ENCODE results near the gene CIDEA. TPM values are rescaled to one million over a fixed set of nuclear protein-coding genes. Genes with fewer than 3 reads are reported as not detected.
"Not testable (repeated sequence)": the region's sequence is repeated elsewhere in the genome, so short reads cannot be mapped to it uniquely, and the experiment has no call there.

The CIDEA gene
- total RNA-seq, 1 experiment from 2014 or later, result not detected

- Histone ChIP-seq H4K5ac (ENCODE audit: insufficient read length, low read depth, low read length) (no peak overlapping the region), H3K4me1 (ENCODE audit: insufficient read depth, low read length) (no peaks in the 10 kb centered on the region), H3K9me3 (ENCODE audit: control insufficient read depth, low read depth, low read length) (no peaks in the 10 kb centered on the region), H2BK20ac (ENCODE audit: low read depth, low read length, poor library complexity, severe bottlenecking) (no peak overlapping the region), H4K20me1 (ENCODE audit: control insufficient read depth, insufficient read depth, insufficient read length) (no peaks in the 10 kb centered on the region), H2AFZ (ENCODE audit: low read length) (no peak overlapping the region), H2AK5ac (ENCODE audit: insufficient read length, low read length) (no peak overlapping the region), H2BK12ac (ENCODE audit: insufficient read length, low read depth, low read length) (no peak overlapping the region), H3K9ac (ENCODE audit: extremely low read depth, insufficient read length, low read length) (no peak overlapping the region), H4K91ac (ENCODE audit: insufficient read length, low read depth, low read length) (no peak overlapping the region), H3T11ph (ENCODE audit: low read length) (no peak overlapping the region), H3K4me2 (ENCODE audit: insufficient read depth, insufficient read length, low read length) (no peak overlapping the region), H3K56ac (ENCODE audit: insufficient read length, low read depth, low read length) (no peak overlapping the region), H3K79me1 (ENCODE audit: insufficient read depth, low read depth, low read length, poor library complexity, severe bottlenecking) (no peaks in the 10 kb centered on the region), H3K18ac (ENCODE audit: insufficient read length, low read depth, low read length) (no peak overlapping the region), H3K23me2 (ENCODE audit: insufficient read length, low read depth, low read length, poor library complexity, severe bottlenecking) (no peaks in the 10 kb centered on the region), H4K8ac (replicated peaks; ENCODE audit: insufficient read length, low read depth, low read length) (no peak overlapping the region), H3K79me2 (ENCODE audit: insufficient read depth, low read length) (no peaks in the 10 kb centered on the region), H2BK5ac (ENCODE audit: insufficient read length, low read length) (no peak overlapping the region), H3K27ac (ENCODE audit: insufficient read length, low read depth, low read length) (no peak overlapping the region), H3K4ac (ENCODE audit: low read depth, low read length) (no peak overlapping the region), H2BK15ac (ENCODE audit: low read depth, low read length) (no peak overlapping the region), H3K27me3 (ENCODE audit: insufficient read depth, low read length) (no peaks in the 10 kb centered on the region), H3K23ac (ENCODE audit: insufficient read length, low read depth, low read length) (no peak overlapping the region), H3K14ac (ENCODE audit: insufficient read depth, low read length) (no peak overlapping the region), H2BK120ac (ENCODE audit: low read depth, low read length, poor library complexity, severe bottlenecking) (no peak overlapping the region)
- Mint-ChIP-seq H3K36me3 (ENCODE audit: insufficient read depth in 1 of 3, low read depth in 3 of 3) (peaks cover 0 to 4% (median 0%) of the 10 kb centered on the region in 3 experiments; a peak in 1 of 7 replicates), H3K27me3 (ENCODE audit: low read depth) (peaks cover 57% of the 10 kb centered on the region), H3K27ac (no peak overlapping the region), H3K9me3 (peaks cover 0 to 4% of the 10 kb centered on the region in 2 experiments; a peak in 2 of 5 replicates), H3K4me1 (peaks cover 0 to 5% of the 10 kb centered on the region in 2 experiments; a peak in 2 of 4 replicates), H3K4me3 (no peak overlapping the region)
- TF ChIP-seq, protein P1, sequence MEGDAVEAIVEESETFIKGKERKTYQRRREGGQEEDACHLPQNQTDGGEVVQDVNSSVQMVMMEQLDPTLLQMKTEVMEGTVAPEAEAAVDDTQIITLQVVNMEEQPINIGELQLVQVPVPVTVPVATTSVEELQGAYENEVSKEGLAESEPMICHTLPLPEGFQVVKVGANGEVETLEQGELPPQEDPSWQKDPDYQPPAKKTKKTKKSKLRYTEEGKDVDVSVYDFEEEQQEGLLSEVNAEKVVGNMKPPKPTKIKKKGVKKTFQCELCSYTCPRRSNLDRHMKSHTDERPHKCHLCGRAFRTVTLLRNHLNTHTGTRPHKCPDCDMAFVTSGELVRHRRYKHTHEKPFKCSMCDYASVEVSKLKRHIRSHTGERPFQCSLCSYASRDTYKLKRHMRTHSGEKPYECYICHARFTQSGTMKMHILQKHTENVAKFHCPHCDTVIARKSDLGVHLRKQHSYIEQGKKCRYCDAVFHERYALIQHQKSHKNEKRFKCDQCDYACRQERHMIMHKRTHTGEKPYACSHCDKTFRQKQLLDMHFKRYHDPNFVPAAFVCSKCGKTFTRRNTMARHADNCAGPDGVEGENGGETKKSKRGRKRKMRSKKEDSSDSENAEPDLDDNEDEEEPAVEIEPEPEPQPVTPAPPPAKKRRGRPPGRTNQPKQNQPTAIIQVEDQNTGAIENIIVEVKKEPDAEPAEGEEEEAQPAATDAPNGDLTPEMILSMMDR (conservative IDR thresholded peaks at IDR 0.05), result no peak
- WGBS (ENCODE audit: extremely low coverage, insufficient read length, low lambda C conversion rate), result no CpG with 5 or more reads among the region's 21 CpGs
- DNase-seq, result no peak
Observed at GRCh38 chr18:12242658-12243260, 11.4 kb upstream of the CIDEA start.

GRCh38 chr18:12243272-12243671 is 10.9 kb upstream of the CIDEA start:
- not testable (repeated sequence) for H4K5ac ChIP-seq (ENCODE audit: insufficient read length, low read depth, low read length); DNase-seq; H3K79me1 ChIP-seq (ENCODE audit: insufficient read depth, low read depth, low read length, poor library complexity, severe bottlenecking); H4K8ac ChIP-seq (replicated peaks; ENCODE audit: insufficient read length, low read depth, low read length); H2BK12ac ChIP-seq (ENCODE audit: insufficient read length, low read depth, low read length); H3K23ac ChIP-seq (ENCODE audit: insufficient read length, low read depth, low read length); H3K18ac ChIP-seq (ENCODE audit: insufficient read length, low read depth, low read length); H3T11ph ChIP-seq (ENCODE audit: low read length); H3K27me3 ChIP-seq (ENCODE audit: insufficient read depth, low read length); H2BK20ac ChIP-seq (ENCODE audit: low read depth, low read length, poor library complexity, severe bottlenecking); H3K9me3 Mint-ChIP-seq; H4K20me1 ChIP-seq (ENCODE audit: control insufficient read depth, insufficient read depth, insufficient read length); H3K79me2 ChIP-seq (ENCODE audit: insufficient read depth, low read length); H3K23me2 ChIP-seq (ENCODE audit: insufficient read length, low read depth, low read length, poor library complexity, severe bottlenecking); H3K9ac ChIP-seq (ENCODE audit: extremely low read depth, insufficient read length, low read length); H2BK15ac ChIP-seq (ENCODE audit: low read depth, low read length); H3K4me1 Mint-ChIP-seq; H3K36me3 Mint-ChIP-seq (ENCODE audit: insufficient read depth in 1 of 3, low read depth in 3 of 3); H2BK5ac ChIP-seq (ENCODE audit: insufficient read length, low read length); H2AK5ac ChIP-seq (ENCODE audit: insufficient read length, low read length); H3K4me3 Mint-ChIP-seq; H3K9me3 ChIP-seq (ENCODE audit: control insufficient read depth, low read depth, low read length); H3K27ac Mint-ChIP-seq; H3K56ac ChIP-seq (ENCODE audit: insufficient read length, low read depth, low read length); H4K91ac ChIP-seq (ENCODE audit: insufficient read length, low read depth, low read length); H3K4me2 ChIP-seq (ENCODE audit: insufficient read depth, insufficient read length, low read length); H3K27ac ChIP-seq (ENCODE audit: insufficient read length, low read depth, low read length); H2BK120ac ChIP-seq (ENCODE audit: low read depth, low read length, poor library complexity, severe bottlenecking); H2AFZ ChIP-seq (ENCODE audit: low read length); H3K4me1 ChIP-seq (ENCODE audit: insufficient read depth, low read length); H3K4ac ChIP-seq (ENCODE audit: low read depth, low read length); H3K14ac ChIP-seq (ENCODE audit: insufficient read depth, low read length)
- WGBS (ENCODE audit: extremely low coverage, insufficient read length, low lambda C conversion rate), result no CpG with 5 or more reads among the region's 25 CpGs
- peaks cover 58% of the 10 kb centered on the region for H3K27me3 Mint-ChIP-seq (ENCODE audit: low read depth)
